Mesenchymal stem cell (in vitro differentiated cells and primary cell): ENCODE data around the gene CAPRIN2.

ENCODE experiments used
- DNase-seq: peaks from one replicate; pipeline ENCODE4 v3.0.0-alpha.2; 2013
- H2AFZ ChIP-seq: one replicate; pipeline ENCODE4 v1.6.1; 2013; ENCODE audit warnings: low read depth, mild to moderate bottlenecking, control low read depth, inconsistent platforms, low read length, moderate library complexity
- H2AK5ac ChIP-seq: 2 replicates; pipeline ENCODE4 v1.6.1; 2013; ENCODE audit warnings: low read length, moderate library complexity, mild to moderate bottlenecking, inconsistent platforms; ENCODE audit not compliant: severe bottlenecking
- H2BK120ac ChIP-seq: one replicate; pipeline ENCODE4 v1.6.1; 2013; ENCODE audit warnings: low read depth, mild to moderate bottlenecking, inconsistent platforms, low read length, moderate library complexity
- H2BK12ac ChIP-seq, 2 experiments: one replicate each; pipeline ENCODE4 v1.6.1; 2013; ENCODE audit warnings: inconsistent platforms in 2 of 2, low read length in 2 of 2, mild to moderate bottlenecking in 2 of 2, moderate library complexity in 2 of 2, control low read depth in 1 of 2
- H2BK15ac ChIP-seq: one replicate; pipeline ENCODE4 v1.6.1; 2013; ENCODE audit warnings: mild to moderate bottlenecking, low read depth, inconsistent platforms; ENCODE audit not compliant: poor library complexity, severe bottlenecking
- H2BK5ac ChIP-seq: 2 replicates; pipeline ENCODE4 v1.6.1; 2013; ENCODE audit warnings: low read depth, mild to moderate bottlenecking, low read length, control low read depth, inconsistent platforms; ENCODE audit not compliant: poor library complexity, severe bottlenecking
- H3K14ac ChIP-seq, 2 experiments: one replicate each; pipeline ENCODE4 v1.6.1; 2013; ENCODE audit warnings: inconsistent platforms in 2 of 2, low read length in 2 of 2, control low read depth in 1 of 2, mild to moderate bottlenecking in 1 of 2, moderate library complexity in 1 of 2
- H3K18ac ChIP-seq, 2 experiments: one replicate each; pipeline ENCODE4 v1.6.1; 2013; ENCODE audit warnings: inconsistent platforms in 2 of 2, low read length in 2 of 2, control low read depth in 1 of 2, low read depth in 1 of 2, mild to moderate bottlenecking in 1 of 2
- H3K23ac ChIP-seq, 2 experiments: one replicate each; pipeline ENCODE4 v1.6.1; 2013; ENCODE audit warnings: inconsistent platforms in 2 of 2, low read length in 2 of 2, mild to moderate bottlenecking in 2 of 2, moderate library complexity in 2 of 2, control low read depth in 1 of 2
- H3K27ac ChIP-seq: 2 replicates; pipeline ENCODE4 v1.5.1; 2013; ENCODE audit warnings: mild to moderate bottlenecking, moderate library complexity, low read length, control low read depth, inconsistent platforms; ENCODE audit not compliant: poor library complexity, severe bottlenecking
- H3K27me3 ChIP-seq, 2 experiments: 2 replicates each; pipeline versions ENCODE4 v1.6.1 to v1.7.0; 2013; ENCODE audit warnings: low read length in 2 of 2, mild to moderate bottlenecking in 2 of 2, moderate library complexity in 2 of 2, control low read depth in 1 of 2, inconsistent platforms in 1 of 2; ENCODE audit not compliant: control insufficient read depth in 1 of 2, insufficient read depth in 1 of 2
- H3K36me3 ChIP-seq, 2 experiments: 2 replicates each; pipeline versions ENCODE4 v1.6.1 to v1.7.0; 2013; ENCODE audit warnings: low read length in 2 of 2, control low read depth in 1 of 2, inconsistent platforms in 1 of 2, low read depth in 1 of 2, mild to moderate bottlenecking in 1 of 2; ENCODE audit not compliant: insufficient read depth in 2 of 2, control insufficient read depth in 1 of 2
- H3K4ac ChIP-seq, 2 experiments: one replicate each; pipeline ENCODE4 v1.6.1; 2013; ENCODE audit warnings: inconsistent platforms in 2 of 2, low read length in 2 of 2, mild to moderate bottlenecking in 2 of 2, moderate library complexity in 2 of 2, control low read depth in 1 of 2, low read depth in 1 of 2
- H3K4me1 ChIP-seq: 2 replicates; pipeline ENCODE4 v1.6.1; 2013; ENCODE audit warnings: low read depth, low read length, control low read depth; ENCODE audit not compliant: control insufficient read depth, insufficient read depth
- H3K4me2 ChIP-seq: 2 replicates; pipeline ENCODE4 v1.6.1; 2013; ENCODE audit warnings: low read length, mild to moderate bottlenecking, inconsistent platforms; ENCODE audit not compliant: poor library complexity, severe bottlenecking
- H3K4me3 ChIP-seq, 2 experiments: 2 replicates each; pipeline versions ENCODE4 v1.5.1 to v1.7.0; 2013; ENCODE audit warnings: low read length in 2 of 2, mild to moderate bottlenecking in 2 of 2, control low read depth in 1 of 2, low read depth in 1 of 2; ENCODE audit not compliant: insufficient read depth in 1 of 2
- H3K79me1 ChIP-seq: replicated peaks from 2 replicates; pipeline ENCODE4 v1.6.1; 2013; ENCODE audit warnings: mild to moderate bottlenecking, control low read depth, low read length, inconsistent platforms; ENCODE audit not compliant: poor library complexity, severe bottlenecking
- H3K9ac ChIP-seq: 2 replicates; pipeline ENCODE4 v1.7.0; 2013; ENCODE audit warnings: mild to moderate bottlenecking, low read length, moderate library complexity
- H3K9me3 ChIP-seq: 2 replicates; pipeline ENCODE4 v1.7.0; 2013; ENCODE audit warnings: mild to moderate bottlenecking, low read length; ENCODE audit not compliant: control insufficient read depth
- H4K8ac ChIP-seq: one replicate; pipeline ENCODE4 v1.6.1; 2013; ENCODE audit warnings: inconsistent platforms, mild to moderate bottlenecking, low read length, moderate library complexity
- H4K91ac ChIP-seq: one replicate; pipeline ENCODE4 v1.6.1; 2013; ENCODE audit warnings: mild to moderate bottlenecking, low read length, inconsistent platforms
- WGBS: methylation state at CpG from one replicate; pipeline ENCODE4 v1.1.7; 2013; ENCODE audit warnings: mixed read lengths; 5-methylcytosine and 5-hydroxymethylcytosine counted together

The CAPRIN2 gene

GRCh38 chr12:30785630-30786029 is 30.9 kb upstream of the CAPRIN2 start:
- H2BK5ac ChIP-seq, result no peak overlapping the region
- H2AFZ ChIP-seq, result no peak overlapping the region
- H3K36me3 ChIP-seq, result no peaks in the 10 kb centered on the region
- H2BK120ac ChIP-seq, result no peak overlapping the region
- H2BK15ac ChIP-seq, result no peak overlapping the region
- H3K18ac ChIP-seq, result no peak overlapping the region
- H3K14ac ChIP-seq, result no peak overlapping the region
- no peak overlapping the region for H3K4ac ChIP-seq
- no peak overlapping the region for H4K91ac ChIP-seq
- H2AK5ac ChIP-seq, result no peak overlapping the region
- H3K79me1 ChIP-seq, result no peaks in the 10 kb centered on the region
- H3K23ac ChIP-seq, result no peak overlapping the region
- no peak overlapping the region for H3K4me2 ChIP-seq
- no peak overlapping the region for H3K27ac ChIP-seq
- H3K27me3 ChIP-seq, result no peaks in the 10 kb centered on the region
- DNase-seq, result no peak
- H3K9me3 ChIP-seq, result peaks cover 4% of the 10 kb centered on the region
- no peaks in the 10 kb centered on the region for H3K4me1 ChIP-seq
- 56% methylated on average over 1 of the region's 2 CpGs for WGBS
- no peak overlapping the region for H3K9ac ChIP-seq
- H3K4me3 ChIP-seq, result no peak overlapping the region
- no peak overlapping the region for H2BK12ac ChIP-seq
- H4K8ac ChIP-seq, result no peak overlapping the region

GRCh38 chr12:30784508-30784907 is 29.8 kb upstream of the CAPRIN2 start:
- Histone ChIP-seq H2BK15ac (no peak overlapping the region), H2BK120ac (no peak overlapping the region), H3K4me3 (no peak overlapping the region), H3K18ac (no peak overlapping the region), H3K4ac (no peak overlapping the region), H3K9me3 (peaks cover 9% of the 10 kb centered on the region), H4K8ac (no peak overlapping the region), H3K4me1 (no peaks in the 10 kb centered on the region), H2AFZ (no peak overlapping the region), H2BK5ac (no peak overlapping the region), H3K9ac (no peak overlapping the region), H3K4me2 (no peak overlapping the region), H3K23ac (no peak overlapping the region), H3K36me3 (no peaks in the 10 kb centered on the region), H4K91ac (no peak overlapping the region), H3K79me1 (no peaks in the 10 kb centered on the region), H2BK12ac (no peak overlapping the region), H3K14ac (no peak overlapping the region), H2AK5ac (no peak overlapping the region), H3K27ac (no peak overlapping the region), H3K27me3 (no peaks in the 10 kb centered on the region)
- WGBS, result no CpG with 5 or more reads among the region's 1 CpG
- no peak for DNase-seq

GRCh38 chr12:30783946-30784345 is 29.2 kb upstream of the CAPRIN2 start:
- no peak overlapping the region for H3K4me3 ChIP-seq
- 85% methylated on average over 1 of the region's 2 CpGs for WGBS

GRCh38 chr12:30782316-30783173 is 27.8 kb upstream of the CAPRIN2 start:
- H3K4me1 ChIP-seq, result no peaks in the 10 kb centered on the region
- no peak overlapping the region for H4K8ac ChIP-seq
- H3K27me3 ChIP-seq, result no peaks in the 10 kb centered on the region
- H3K23ac ChIP-seq, result no peak overlapping the region
- no peak overlapping the region for H3K18ac ChIP-seq
- H3K27ac ChIP-seq, result no peak overlapping the region
- H2AFZ ChIP-seq, result no peak overlapping the region
- no peak overlapping the region for H3K14ac ChIP-seq
- no peak overlapping the region for H2BK120ac ChIP-seq
- H3K36me3 ChIP-seq, result no peaks in the 10 kb centered on the region
- WGBS, result 91% methylated on average over 2 of the region's 3 CpGs
- H3K9me3 ChIP-seq, result peaks cover 9% of the 10 kb centered on the region
- H3K79me1 ChIP-seq, result no peaks in the 10 kb centered on the region
- H3K9ac ChIP-seq, result no peak overlapping the region
- no peak overlapping the region for H2BK5ac ChIP-seq
- H2BK12ac ChIP-seq, result no peak overlapping the region
- no peak overlapping the region for H2AK5ac ChIP-seq
- no peak for DNase-seq
- H3K4me2 ChIP-seq, result no peak overlapping the region
- peak overlapping the region; percentile 11 for H4K91ac ChIP-seq
- no peak overlapping the region for H2BK15ac ChIP-seq
- H3K4me3 ChIP-seq, result no peak overlapping the region
- no peak overlapping the region for H3K4ac ChIP-seq

More at GRCh38 chr12:30783946-30784345, 29.2 kb upstream of the CAPRIN2 start:
- no peaks in the 10 kb centered on the region for H3K27me3 ChIP-seq
- H2BK120ac ChIP-seq, result no peak overlapping the region
- no peak overlapping the region for H3K23ac ChIP-seq
- no peak overlapping the region for H2BK15ac ChIP-seq
- no peak overlapping the region for H2AK5ac ChIP-seq
- no peak overlapping the region for H3K14ac ChIP-seq
- H4K91ac ChIP-seq, result no peak overlapping the region
- H3K4ac ChIP-seq, result no peak overlapping the region
- H3K4me1 ChIP-seq, result no peaks in the 10 kb centered on the region
- H3K9me3 ChIP-seq, result peaks cover 9% of the 10 kb centered on the region
- no peak overlapping the region for H3K4me2 ChIP-seq
- H3K36me3 ChIP-seq, result no peaks in the 10 kb centered on the region
- no peak overlapping the region for H3K27ac ChIP-seq
- H2AFZ ChIP-seq, result no peak overlapping the region
- no peak overlapping the region for H3K9ac ChIP-seq
- H4K8ac ChIP-seq, result no peak overlapping the region
- no peak overlapping the region for H2BK12ac ChIP-seq
- H2BK5ac ChIP-seq, result no peak overlapping the region
- H3K18ac ChIP-seq, result no peak overlapping the region
- DNase-seq, result no peak
- H3K79me1 ChIP-seq, result no peaks in the 10 kb centered on the region
